Measurements from ENCODE around the gene HIP1R. TPM values are rescaled to one million over a fixed set of nuclear protein-coding genes. Genes with fewer than 3 reads are reported as not detected.
A peak's percentile ranks its signal among the peaks of the same experiment; 100 is the strongest.

The HIP1R gene
- total and polyA plus RNA-seq, 2 experiments from 2014 or later: 7.6 to 16.3 TPM

GRCh38 chr12:122851820-122852219, 16.6 kb downstream of the HIP1R start:
- TF ChIP-seq EZH2phosphoT487 (IDR thresholded peaks at IDR 0.05; ENCODE audit: insufficient read depth, low read depth): no peak
- no peak for TF ChIP-seq EZH2 (IDR thresholded peaks at IDR 0.05; ENCODE audit: insufficient read depth, poor library complexity, severe bottlenecking)
- H4K20me1 ChIP-seq (ENCODE audit: insufficient read depth): no peaks in the 10 kb centered on the region
- H3K36me3 ChIP-seq (ENCODE audit: low read depth): no peaks in the 10 kb centered on the region
- peak; percentile 97 for DNase-seq
- H3K4me1 ChIP-seq (ENCODE audit: insufficient read depth): peaks cover 15% of the 10 kb centered on the region
- H3K4me2 ChIP-seq (ENCODE audit: unreplicated experiment): peak overlapping the region; percentile 61
- H3K27me3 ChIP-seq (replicated peaks; ENCODE audit: insufficient read depth): no peaks in the 10 kb centered on the region
- H3K27ac ChIP-seq: peak overlapping the region; percentile 60
- peaks cover 14% of the 10 kb centered on the region for H3F3A ChIP-seq (ENCODE audit: insufficient read depth)
- H3K9me3 ChIP-seq (ENCODE audit: low read depth): no peaks in the 10 kb centered on the region
- 1 to 2% methylated on average over 5 of the region's 5 CpGs for WGBS, 2 experiments (ENCODE audit: low coverage in 1 of 2, low lambda C conversion rate in 2 of 2, missing lambda C conversion rate in 2 of 2)
- in situ Hi-C loops (cut with MboI): loop anchor here (25.0 kb wide), 1 partner anchor 385 kb away; the partner anchor contains the start of genes MPHOSPH9 and MTRFR
- no peaks in the 10 kb centered on the region for H3K9me2 ChIP-seq (ENCODE audit: insufficient read depth)
- 0 out of 2 replicates have a peak overlapping the region, but pooled peaks have one; percentile 31 for H3K4me3 ChIP-seq
- H3K79me2 ChIP-seq (ENCODE audit: insufficient read depth): no peaks in the 10 kb centered on the region
- 0 out of 2 replicates have a peak overlapping the region, but pooled peaks have one; percentile 37 for H3K9ac ChIP-seq
- H2AFZ ChIP-seq: peak overlapping the region; percentile 90

- no peak for TF ChIP-seq EZH2 (IDR thresholded peaks at IDR 0.05; ENCODE audit: insufficient read depth, poor library complexity, severe bottlenecking)
- TF ChIP-seq EZH2phosphoT487 (IDR thresholded peaks at IDR 0.05; ENCODE audit: insufficient read depth, low read depth): no peak
- H3K27me3 ChIP-seq (replicated peaks; ENCODE audit: insufficient read depth): no peaks in the 10 kb centered on the region
- 30 to 33% methylated on average over 17 to 18 of the region's 18 CpGs for WGBS, 2 experiments (ENCODE audit: low coverage in 1 of 2, low lambda C conversion rate in 2 of 2, missing lambda C conversion rate in 2 of 2)
- in situ Hi-C loops (cut with MboI): loop anchor here (25.0 kb wide), 1 partner anchor 385 kb away; the partner anchor contains the start of genes MPHOSPH9 and MTRFR
- peaks cover 15% of the 10 kb centered on the region for H3K4me1 ChIP-seq (ENCODE audit: insufficient read depth)
- peak overlapping the region; percentile 90; the same call in 1 of the 2 replicates for H2AFZ ChIP-seq
- no peak overlapping the region for H3K9ac ChIP-seq
- H3K4me2 ChIP-seq (ENCODE audit: unreplicated experiment): peak overlapping the region; percentile 61
- H3K36me3 ChIP-seq (ENCODE audit: low read depth): no peaks in the 10 kb centered on the region
- H3K27ac ChIP-seq: peak overlapping the region; percentile 60
- no peaks in the 10 kb centered on the region for H3K79me2 ChIP-seq (ENCODE audit: insufficient read depth)
- H4K20me1 ChIP-seq (ENCODE audit: insufficient read depth): no peaks in the 10 kb centered on the region
- peak; percentile 63 for DNase-seq
- peaks cover 14% of the 10 kb centered on the region for H3F3A ChIP-seq (ENCODE audit: insufficient read depth)
- no peaks in the 10 kb centered on the region for H3K9me2 ChIP-seq (ENCODE audit: insufficient read depth)
- H3K9me3 ChIP-seq (ENCODE audit: low read depth): no peaks in the 10 kb centered on the region
- no peak overlapping the region for H3K4me3 ChIP-seq
Observed at GRCh38 chr12:122852336-122853275, 17.3 kb downstream of the HIP1R start.

- WGBS, 2 experiments (ENCODE audit: low coverage in 1 of 2, low lambda C conversion rate in 2 of 2, missing lambda C conversion rate in 2 of 2): 82 to 85% methylated on average over 15 to 17 of the region's 17 CpGs
- DNase-seq: no peak
Observed at GRCh38 chr12:122853582-122854245, 18.5 kb downstream of the HIP1R start.

GRCh38 chr12:122854554-122854953, 19.3 kb downstream of the HIP1R start:
- TF ChIP-seq EZH2phosphoT487 (IDR thresholded peaks at IDR 0.05; ENCODE audit: insufficient read depth, low read depth): no peak
- TF ChIP-seq EZH2 (IDR thresholded peaks at IDR 0.05; ENCODE audit: insufficient read depth, poor library complexity, severe bottlenecking): no peak
- DNase-seq: no peak
- H3K9me2 ChIP-seq (ENCODE audit: insufficient read depth): no peaks in the 10 kb centered on the region
- no peaks in the 10 kb centered on the region for H3K27me3 ChIP-seq (replicated peaks; ENCODE audit: insufficient read depth)
- peaks cover 15% of the 10 kb centered on the region for H3K4me1 ChIP-seq (ENCODE audit: insufficient read depth)
- no peaks in the 10 kb centered on the region for H3K36me3 ChIP-seq (ENCODE audit: low read depth)
- H3K4me2 ChIP-seq (ENCODE audit: unreplicated experiment): no peak overlapping the region
- WGBS, 2 experiments (ENCODE audit: low coverage in 1 of 2, low lambda C conversion rate in 2 of 2, missing lambda C conversion rate in 2 of 2): 94 to 98% methylated on average over 17 of the region's 17 CpGs
- in situ Hi-C loops (cut with MboI): loop anchor here (25.0 kb wide), 1 partner anchor 383 kb away; the partner anchor contains the start of genes MPHOSPH9 and MTRFR
- H4K20me1 ChIP-seq (ENCODE audit: insufficient read depth): no peaks in the 10 kb centered on the region
- H3K4me3 ChIP-seq: no peak overlapping the region
- no peak overlapping the region for H3K27ac ChIP-seq
- no peaks in the 10 kb centered on the region for H3K9me3 ChIP-seq (ENCODE audit: low read depth)
- no peak overlapping the region for H2AFZ ChIP-seq
- peaks cover 14% of the 10 kb centered on the region for H3F3A ChIP-seq (ENCODE audit: insufficient read depth)
- H3K79me2 ChIP-seq (ENCODE audit: insufficient read depth): no peaks in the 10 kb centered on the region
- H3K9ac ChIP-seq: no peak overlapping the region

More at GRCh38 chr12:122853582-122854245, 18.5 kb downstream of the HIP1R start:
- H3K27me3 ChIP-seq (replicated peaks; ENCODE audit: insufficient read depth): no peaks in the 10 kb centered on the region
- no peak overlapping the region for H3K27ac ChIP-seq
- no peak overlapping the region for H3K9ac ChIP-seq
- no peaks in the 10 kb centered on the region for H3K9me3 ChIP-seq (ENCODE audit: low read depth)
- H3K4me2 ChIP-seq (ENCODE audit: unreplicated experiment): no peak overlapping the region
- no peaks in the 10 kb centered on the region for H3K36me3 ChIP-seq (ENCODE audit: low read depth)
- H4K20me1 ChIP-seq (ENCODE audit: insufficient read depth): no peaks in the 10 kb centered on the region
- no peak overlapping the region for H3K4me3 ChIP-seq
- no peak overlapping the region for H2AFZ ChIP-seq
- peaks cover 14% of the 10 kb centered on the region for H3F3A ChIP-seq (ENCODE audit: insufficient read depth)
- H3K79me2 ChIP-seq (ENCODE audit: insufficient read depth): no peaks in the 10 kb centered on the region
- H3K4me1 ChIP-seq (ENCODE audit: insufficient read depth): peaks cover 15% of the 10 kb centered on the region
- in situ Hi-C loops (cut with MboI): loop anchor here (25.0 kb wide), 1 partner anchor 384 kb away; the partner anchor contains the start of genes MPHOSPH9 and MTRFR
- no peaks in the 10 kb centered on the region for H3K9me2 ChIP-seq (ENCODE audit: insufficient read depth)
- TF ChIP-seq EZH2 (IDR thresholded peaks at IDR 0.05; ENCODE audit: insufficient read depth, poor library complexity, severe bottlenecking): no peak
- TF ChIP-seq EZH2phosphoT487 (IDR thresholded peaks at IDR 0.05; ENCODE audit: insufficient read depth, low read depth): no peak

Measured in GM23248 (cell line).